BJ (cell line): ENCODE measurements around the gene CYP2S1. TPM values are rescaled to one million over a fixed set of nuclear protein-coding genes. Genes with fewer than 3 reads are reported as not detected.

Experiments used
- CTCF ChIA-PET: fragments of 350-600 bp; formaldehyde crosslinking; extraction: SDS; loops from one replicate; lab custom pipeline; 2021; ENCODE audit warnings: antibody characterized with exemption, inconsistent platforms; lab: Yijun Ruan, JAX
- POLR2A ChIA-PET: fragments of 300-600 bp; sonication (Branson Sonifier 250); formaldehyde crosslinking; extraction: SDS; loops from one replicate; lab custom pipeline; 2021; ENCODE audit warnings: antibody characterized with exemption; lab: Charles Lee
- DNase-seq: peaks from one replicate; pipeline ENCODE4 v3.0.0-alpha.2; 2011; ENCODE audit warnings: low read depth
- H3K27me3 ChIP-seq: 2 replicates; pipeline ENCODE4 v1.6.0; 2011; ENCODE audit warnings: low read length; ENCODE audit not compliant: control insufficient read depth, insufficient read depth
- H3K36me3 ChIP-seq: 2 replicates; pipeline ENCODE4 v1.5.1; 2011; ENCODE audit warnings: low read length; ENCODE audit not compliant: control insufficient read depth, insufficient read depth
- H3K4me3 ChIP-seq: 2 replicates; pipeline ENCODE4 v1.5.1; 2011; ENCODE audit warnings: low read depth, mild to moderate bottlenecking, control low read depth, low read length
- polyA plus RNA-seq: library from polyadenylated mRNA; depleted of rRNA; stranded (reverse); fragments of >200 nt; gene quantifications from 2 replicates; pipeline ENCODE4 v1.2.3, GENCODE V29; 2011
- TF ChIP-seq, protein P1 (sequence below): IDR thresholded peaks from 2 replicates; pipeline ENCODE4 v1.5.1; 2011; ENCODE audit warnings: low read depth, mild to moderate bottlenecking, control low read depth, inconsistent platforms, low read length, moderate library complexity; ENCODE audit not compliant: insufficient read depth

The CYP2S1 gene
- polyA plus RNA-seq, 1 experiment = 0.27 TPM

DNA sequence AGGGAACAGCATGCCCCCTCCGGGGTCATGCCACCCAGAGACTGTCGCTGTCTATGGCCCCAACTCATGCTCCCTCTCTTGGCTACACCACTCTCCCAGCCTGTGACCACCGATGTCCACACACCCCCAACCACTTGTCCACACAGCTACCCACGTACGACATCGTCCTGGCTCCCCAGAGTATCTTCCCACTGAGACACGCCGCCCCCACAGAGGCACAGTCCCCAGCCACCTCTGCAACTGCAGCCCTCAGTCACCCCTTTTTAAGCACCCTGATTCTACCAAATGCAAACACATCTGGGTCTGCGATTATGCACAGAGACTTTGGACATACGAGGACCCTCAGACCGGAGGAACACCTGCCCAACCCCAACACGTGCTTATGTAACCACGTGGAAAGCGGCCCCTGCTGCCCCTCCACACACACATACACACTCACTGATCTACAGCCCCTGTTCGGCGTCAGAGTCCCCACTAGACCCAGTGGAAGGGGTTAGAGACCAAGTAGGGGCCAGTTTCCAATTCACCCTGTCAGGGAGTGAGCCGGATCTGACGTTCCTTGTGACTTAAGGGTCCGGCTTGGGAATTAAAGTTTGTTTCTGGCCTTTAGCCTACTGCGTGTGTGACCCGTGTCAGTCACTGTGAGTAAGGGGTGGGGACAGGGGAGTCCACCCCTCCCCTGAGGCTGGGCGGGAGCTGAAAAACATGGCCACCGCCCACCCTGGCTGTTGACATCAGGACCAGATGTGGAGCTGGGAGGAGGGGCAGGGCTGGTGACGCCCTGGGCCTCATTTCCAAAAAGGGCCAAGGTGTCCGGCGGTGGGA, 14.1 kb downstream of the CYP2S1 start:
- DNase-seq = no peak
- no peaks in the 10 kb centered on the region for H3K27me3 ChIP-seq
- no peak overlapping the region for H3K4me3 ChIP-seq
- ChIA-PET POLR2A (no interaction called here), CTCF (interaction anchor here (0.7 to 8.6 kb wide), 5 partner anchors 12 to 144 kb away, joined by 3 to 125 read pairs (median 7); partner anchors contain the start of genes AXL and HNRNPUL1)
- no peaks in the 10 kb centered on the region for H3K36me3 ChIP-seq
- TF ChIP-seq, protein P1, sequence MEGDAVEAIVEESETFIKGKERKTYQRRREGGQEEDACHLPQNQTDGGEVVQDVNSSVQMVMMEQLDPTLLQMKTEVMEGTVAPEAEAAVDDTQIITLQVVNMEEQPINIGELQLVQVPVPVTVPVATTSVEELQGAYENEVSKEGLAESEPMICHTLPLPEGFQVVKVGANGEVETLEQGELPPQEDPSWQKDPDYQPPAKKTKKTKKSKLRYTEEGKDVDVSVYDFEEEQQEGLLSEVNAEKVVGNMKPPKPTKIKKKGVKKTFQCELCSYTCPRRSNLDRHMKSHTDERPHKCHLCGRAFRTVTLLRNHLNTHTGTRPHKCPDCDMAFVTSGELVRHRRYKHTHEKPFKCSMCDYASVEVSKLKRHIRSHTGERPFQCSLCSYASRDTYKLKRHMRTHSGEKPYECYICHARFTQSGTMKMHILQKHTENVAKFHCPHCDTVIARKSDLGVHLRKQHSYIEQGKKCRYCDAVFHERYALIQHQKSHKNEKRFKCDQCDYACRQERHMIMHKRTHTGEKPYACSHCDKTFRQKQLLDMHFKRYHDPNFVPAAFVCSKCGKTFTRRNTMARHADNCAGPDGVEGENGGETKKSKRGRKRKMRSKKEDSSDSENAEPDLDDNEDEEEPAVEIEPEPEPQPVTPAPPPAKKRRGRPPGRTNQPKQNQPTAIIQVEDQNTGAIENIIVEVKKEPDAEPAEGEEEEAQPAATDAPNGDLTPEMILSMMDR = no peak

DNA sequence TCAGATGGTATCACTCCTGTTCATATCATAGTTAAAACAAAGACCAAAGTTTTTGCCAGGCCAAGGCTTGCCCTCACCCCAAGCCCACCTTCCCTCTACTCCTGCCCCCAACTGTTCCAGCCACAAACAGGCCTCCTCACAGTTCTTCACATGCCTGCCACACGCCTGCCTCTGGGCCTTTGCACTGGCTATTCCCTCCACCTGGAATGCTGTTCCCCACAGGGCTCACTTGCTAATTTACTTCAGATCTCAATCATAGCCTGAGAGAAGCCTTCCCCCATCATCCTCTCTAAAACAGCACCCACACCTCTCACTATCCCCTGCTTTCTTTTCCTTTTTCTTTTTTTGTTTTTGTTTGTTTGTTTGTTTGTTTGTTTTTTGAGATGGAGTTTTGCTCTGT, 21.1 kb downstream of the CYP2S1 start:
- Histone ChIP-seq H3K4me3 (no peak overlapping the region), H3K36me3 (no peaks in the 10 kb centered on the region), H3K27me3 (no peaks in the 10 kb centered on the region)
- DNase-seq = no peak
- TF ChIP-seq, protein P1 = no peak
- CTCF ChIA-PET = interaction anchor here (0.8 kb wide), 1 partner anchor 149 kb away, joined by 3 read pairs; no protein-coding TSS in a partner anchor
- POLR2A ChIA-PET = no interaction called here

DNA sequence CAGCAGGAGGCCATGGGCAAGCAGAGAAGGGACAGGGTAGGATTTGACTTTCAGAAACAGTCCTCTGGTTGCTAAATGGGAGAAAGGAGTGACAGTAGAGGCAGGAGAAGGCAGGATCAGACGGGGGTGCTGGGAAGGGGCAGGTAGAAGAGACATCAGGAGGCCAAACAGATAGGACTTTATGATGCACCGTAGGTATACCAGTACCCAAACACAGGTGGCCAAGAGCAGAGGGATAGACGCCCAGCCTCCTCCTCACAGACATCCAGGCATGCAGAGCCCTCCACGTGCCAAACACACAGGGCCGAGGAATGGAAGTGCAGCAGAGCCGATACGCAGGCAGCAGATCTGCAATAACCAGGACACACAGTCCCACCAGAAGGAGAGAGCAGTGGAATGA, 24.7 kb downstream of the CYP2S1 start:
- no peak for DNase-seq
- CTCF ChIA-PET = interaction anchor here (1.1 kb wide), 1 partner anchor 45 kb away, joined by 3 read pairs; no protein-coding TSS in a partner anchor

DNA sequence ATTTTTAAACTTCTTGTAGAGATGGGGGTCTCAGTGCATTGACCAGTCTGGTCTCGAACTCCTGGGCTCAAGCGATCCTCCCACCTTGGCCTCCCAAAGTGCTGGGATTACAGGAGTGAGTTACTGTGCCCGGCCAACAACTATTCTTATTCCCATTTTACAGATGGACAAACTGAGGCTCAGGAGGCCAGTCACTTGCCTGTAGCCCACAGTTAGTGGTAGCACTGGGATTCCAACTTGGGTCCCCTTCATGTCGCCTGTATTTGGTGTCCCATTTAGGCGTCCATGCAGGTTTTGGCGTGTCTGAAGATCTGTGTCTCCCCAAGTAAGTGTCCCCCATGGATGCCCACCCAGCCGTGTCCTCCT, 25.2 kb downstream of the CYP2S1 start:
- H3K27me3 ChIP-seq = no peaks in the 10 kb centered on the region
- CTCF ChIA-PET = interaction anchor here (0.8 to 2.0 kb wide), 7 partner anchors 10 to 134 kb away, joined by 3 to 8 read pairs (median 3); partner anchors contain the start of gene HNRNPUL1
- peaks cover 16% of the 10 kb centered on the region for H3K36me3 ChIP-seq
- peak overlapping the region; percentile 83 for H3K4me3 ChIP-seq
- TF ChIP-seq, protein P1 = no peak
- DNase-seq = no peak
- POLR2A ChIA-PET = interaction anchor here (1.2 kb wide), 1 partner anchor 46 kb away, joined by 9 read pairs; the partner anchor contains the start of gene HNRNPUL1

More for the DNA sequence above, 24.7 kb downstream of the CYP2S1 start:
- Histone ChIP-seq H3K4me3 (no peak overlapping the region), H3K36me3 (peaks cover 16% of the 10 kb centered on the region), H3K27me3 (no peaks in the 10 kb centered on the region)
- POLR2A ChIA-PET = no interaction called here
- TF ChIP-seq, protein P1 = no peak
